Liver (tissue), 2 donors: Measurements from ENCODE around the gene PHF3.

Experiments used
- CTCF ChIP-seq: fragments of 150-350 bp; IDR thresholded peaks from 2 replicates; pipeline ENCODE4 v1.5.1; 2017; ENCODE audit warnings: improper control_type of control experiment, low read depth, low read length; ENCODE audit not compliant: missing input control
- TF ChIP-seq, protein P1 (sequence below): IDR thresholded peaks from 2 replicates; pipeline ENCODE4 v1.6.1; 2016; ENCODE audit warnings: antibody characterized with exemption, mild to moderate bottlenecking
- donor health status: healthy.

- TF ChIP-seq CTCF = no peak
- TF ChIP-seq, protein P1, sequence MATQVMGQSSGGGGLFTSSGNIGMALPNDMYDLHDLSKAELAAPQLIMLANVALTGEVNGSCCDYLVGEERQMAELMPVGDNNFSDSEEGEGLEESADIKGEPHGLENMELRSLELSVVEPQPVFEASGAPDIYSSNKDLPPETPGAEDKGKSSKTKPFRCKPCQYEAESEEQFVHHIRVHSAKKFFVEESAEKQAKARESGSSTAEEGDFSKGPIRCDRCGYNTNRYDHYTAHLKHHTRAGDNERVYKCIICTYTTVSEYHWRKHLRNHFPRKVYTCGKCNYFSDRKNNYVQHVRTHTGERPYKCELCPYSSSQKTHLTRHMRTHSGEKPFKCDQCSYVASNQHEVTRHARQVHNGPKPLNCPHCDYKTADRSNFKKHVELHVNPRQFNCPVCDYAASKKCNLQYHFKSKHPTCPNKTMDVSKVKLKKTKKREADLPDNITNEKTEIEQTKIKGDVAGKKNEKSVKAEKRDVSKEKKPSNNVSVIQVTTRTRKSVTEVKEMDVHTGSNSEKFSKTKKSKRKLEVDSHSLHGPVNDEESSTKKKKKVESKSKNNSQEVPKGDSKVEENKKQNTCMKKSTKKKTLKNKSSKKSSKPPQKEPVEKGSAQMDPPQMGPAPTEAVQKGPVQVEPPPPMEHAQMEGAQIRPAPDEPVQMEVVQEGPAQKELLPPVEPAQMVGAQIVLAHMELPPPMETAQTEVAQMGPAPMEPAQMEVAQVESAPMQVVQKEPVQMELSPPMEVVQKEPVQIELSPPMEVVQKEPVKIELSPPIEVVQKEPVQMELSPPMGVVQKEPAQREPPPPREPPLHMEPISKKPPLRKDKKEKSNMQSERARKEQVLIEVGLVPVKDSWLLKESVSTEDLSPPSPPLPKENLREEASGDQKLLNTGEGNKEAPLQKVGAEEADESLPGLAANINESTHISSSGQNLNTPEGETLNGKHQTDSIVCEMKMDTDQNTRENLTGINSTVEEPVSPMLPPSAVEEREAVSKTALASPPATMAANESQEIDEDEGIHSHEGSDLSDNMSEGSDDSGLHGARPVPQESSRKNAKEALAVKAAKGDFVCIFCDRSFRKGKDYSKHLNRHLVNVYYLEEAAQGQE = no peak
These were observed 14.3 kb downstream of the PHF3 start for GRCh38 chr6:63649847-63650265.
